NCI-H82 treated with DMSO at 0.1 percent for 48 hours (cell line): ENCODE results near the gene LRP6.
"Not testable (repeated sequence)": the region's sequence is repeated elsewhere in the genome, so short reads cannot be mapped to it uniquely, and the experiment has no call there.

ENCODE experiments used
- DNase-seq: peaks from one replicate; lab custom pipeline; 2025; ENCODE audit not compliant: unreplicated experiment; lab: John Stamatoyannopoulos, UW

The LRP6 gene

GRCh38 chr12:12265571-12266388 lies 1.1 kb downstream of the LRP6 start:
- no peak for DNase-seq

- no peak for DNase-seq
Measured at GRCh38 chr12:12265035-12265434, 1.8 kb downstream of the LRP6 start.

GRCh38 chr12:12263909-12264308 lies 2.9 kb downstream of the LRP6 start:
- DNase-seq: no peak

GRCh38 chr12:12256291-12256757 lies 10.5 kb downstream of the LRP6 start:
- DNase-seq: not testable (repeated sequence)

GRCh38 chr12:12254553-12254952 lies 12.3 kb downstream of the LRP6 start:
- DNase-seq: no peak

GRCh38 chr12:12249216-12250050 lies 17.4 kb downstream of the LRP6 start:
- no peak for DNase-seq

GRCh38 chr12:12247584-12247983 lies 19.3 kb downstream of the LRP6 start:
- no peak for DNase-seq

GRCh38 chr12:12244341-12244740 lies 22.5 kb downstream of the LRP6 start:
- DNase-seq: no peak

GRCh38 chr12:12240662-12241340 lies 26.0 kb downstream of the LRP6 start:
- no peak for DNase-seq

- no peak for DNase-seq
Measured at GRCh38 chr12:12239127-12239526, 27.7 kb downstream of the LRP6 start.

- DNase-seq: no peak
Measured at GRCh38 chr12:12238605-12239004, 28.2 kb downstream of the LRP6 start.

- no peak for DNase-seq
Measured at GRCh38 chr12:12236896-12237295, 29.9 kb downstream of the LRP6 start.

- DNase-seq: no peak
Measured at GRCh38 chr12:12230275-12230674, 36.6 kb downstream of the LRP6 start.

- DNase-seq: no peak
Measured at GRCh38 chr12:12229556-12230092, 37.2 kb downstream of the LRP6 start.

GRCh38 chr12:12228402-12228801 lies 38.4 kb downstream of the LRP6 start:
- no peak for DNase-seq

GRCh38 chr12:12226187-12226586 lies 40.7 kb downstream of the LRP6 start:
- DNase-seq: no peak

GRCh38 chr12:12224240-12224940 lies 42.5 kb downstream of the LRP6 start:
- DNase-seq: no peak

- peak; percentile 85 for DNase-seq
Measured at GRCh38 chr12:12221560-12221959, 45.3 kb downstream of the LRP6 start.

- peak; percentile 86 for DNase-seq
Measured at GRCh38 chr12:12219664-12220063, 47.2 kb downstream of the LRP6 start.

- peak; percentile 26 for DNase-seq
Measured at GRCh38 chr12:12217018-12217359, 49.9 kb downstream of the LRP6 start.
